Suprapubic skin (tissue), 4 donors: ENCODE results near the gene PPP2R2B. TPM values are rescaled to one million over a fixed set of nuclear protein-coding genes. Genes with fewer than 3 reads are reported as not detected.

Experiments
- DNase-seq, 2 donors: peaks; one replicate each; pipeline ENCODE4 v3.0.0-alpha.2; 2019; ENCODE audit warnings: low spot score in 2 of 2
- H3K27ac ChIP-seq: fragments of 200-600 bp; sonication (generic); one replicate; pipeline ENCODE4 v1.5.1; 2019
- H3K27me3 ChIP-seq: fragments of 200-600 bp; sonication (generic); one replicate; pipeline ENCODE4 v1.5.1; 2019
- H3K36me3 ChIP-seq: fragments of 200-600 bp; sonication (generic); one replicate; pipeline ENCODE4 v1.5.1; 2019
- H3K4me1 ChIP-seq: fragments of 200-600 bp; sonication (generic); one replicate; pipeline ENCODE4 v1.5.1; 2019
- H3K4me3 ChIP-seq: fragments of 200-600 bp; sonication (generic); one replicate; pipeline ENCODE4 v1.5.1; 2019; ENCODE audit warnings: mild to moderate bottlenecking
- H3K9me3 ChIP-seq: fragments of 200-600 bp; sonication (generic); one replicate; pipeline ENCODE4 v1.5.1; 2019
- EP300 ChIP-seq: sonication (generic); formaldehyde crosslinking; IDR thresholded peaks from one replicate; pipeline ENCODE4 v1.6.1; 2017; ENCODE audit warnings: antibody characterized with exemption
- POLR2A ChIP-seq, 2 donors: fragments of 450-650 bp; IDR thresholded peaks; one replicate each; pipeline ENCODE4 v1.6.1; 2017; ENCODE audit warnings: antibody characterized with exemption in 2 of 2, mild to moderate bottlenecking in 2 of 2, moderate library complexity in 2 of 2
- POLR2AphosphoS5 ChIP-seq, 3 donors: sonication (generic); formaldehyde crosslinking; IDR thresholded peaks; one replicate each; pipeline ENCODE4 v1.6.1; 2017; ENCODE audit warnings: antibody characterized with exemption in 3 of 3
- WGBS: methylation state at CpG from one replicate; pipeline ENCODE4 v1.1.5; 2018; 5-methylcytosine and 5-hydroxymethylcytosine counted together
- total RNA-seq, 4 donors: library from RNA; depleted of rRNA; stranded (reverse); fragments of >200 nt; gene quantifications; one replicate each; pipeline ENCODE4 v1.1.0, GENCODE V29; 2016
- TF ChIP-seq, protein P1 (sequence below), 2 donors: fragments of 200-600 bp in 1 of 2; fragments of 450-650 bp in 1 of 2; sonication (generic) in 1 of 2; IDR thresholded peaks; one replicate each; pipeline ENCODE4 v1.5.1; 2016 to 2019; ENCODE audit warnings: antibody characterized with exemption in 2 of 2, mild to moderate bottlenecking in 1 of 2, moderate library complexity in 1 of 2

The PPP2R2B gene
- total RNA-seq, 4 donors from 2014 or later: 1.2 to 6.4 (median 3.8) TPM

DNA sequence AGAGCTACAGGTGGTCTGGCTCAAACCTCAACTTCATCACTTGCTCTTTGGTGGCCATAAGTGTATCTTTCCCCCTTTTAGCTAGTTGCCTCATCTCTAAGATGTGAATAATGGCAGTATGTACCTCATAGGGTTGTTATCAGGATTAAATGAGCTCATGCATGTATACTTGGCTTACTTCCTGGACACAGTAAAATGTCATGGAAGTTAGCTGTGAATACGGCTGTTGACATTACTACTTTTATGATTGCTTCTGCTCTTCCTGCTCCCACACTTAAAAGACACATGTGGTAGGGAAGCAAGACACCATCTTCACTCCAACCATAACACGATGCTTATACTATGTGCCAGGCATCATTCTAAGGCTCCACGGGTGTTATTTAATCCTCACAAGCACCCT is 248.1 kb downstream of the PPP2R2B start:
- no peak for DNase-seq
- Histone ChIP-seq H3K27me3 (no peaks in the 10 kb centered on the region), H3K4me3 (no peak overlapping the region), H3K36me3 (no peaks in the 10 kb centered on the region), H3K9me3 (no peaks in the 10 kb centered on the region), H3K4me1 (no peaks in the 10 kb centered on the region), H3K27ac (no peak overlapping the region)
- 81% methylated on average over 3 of the region's 3 CpGs for WGBS
- TF ChIP-seq POLR2AphosphoS5 (IDR thresholded peaks at IDR 0.05) (no peak), POLR2A (IDR thresholded peaks at IDR 0.05) (no peak), EP300 (no peak)
- TF ChIP-seq, protein P1, sequence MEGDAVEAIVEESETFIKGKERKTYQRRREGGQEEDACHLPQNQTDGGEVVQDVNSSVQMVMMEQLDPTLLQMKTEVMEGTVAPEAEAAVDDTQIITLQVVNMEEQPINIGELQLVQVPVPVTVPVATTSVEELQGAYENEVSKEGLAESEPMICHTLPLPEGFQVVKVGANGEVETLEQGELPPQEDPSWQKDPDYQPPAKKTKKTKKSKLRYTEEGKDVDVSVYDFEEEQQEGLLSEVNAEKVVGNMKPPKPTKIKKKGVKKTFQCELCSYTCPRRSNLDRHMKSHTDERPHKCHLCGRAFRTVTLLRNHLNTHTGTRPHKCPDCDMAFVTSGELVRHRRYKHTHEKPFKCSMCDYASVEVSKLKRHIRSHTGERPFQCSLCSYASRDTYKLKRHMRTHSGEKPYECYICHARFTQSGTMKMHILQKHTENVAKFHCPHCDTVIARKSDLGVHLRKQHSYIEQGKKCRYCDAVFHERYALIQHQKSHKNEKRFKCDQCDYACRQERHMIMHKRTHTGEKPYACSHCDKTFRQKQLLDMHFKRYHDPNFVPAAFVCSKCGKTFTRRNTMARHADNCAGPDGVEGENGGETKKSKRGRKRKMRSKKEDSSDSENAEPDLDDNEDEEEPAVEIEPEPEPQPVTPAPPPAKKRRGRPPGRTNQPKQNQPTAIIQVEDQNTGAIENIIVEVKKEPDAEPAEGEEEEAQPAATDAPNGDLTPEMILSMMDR (IDR thresholded peaks at IDR 0.05): no peak

DNA sequence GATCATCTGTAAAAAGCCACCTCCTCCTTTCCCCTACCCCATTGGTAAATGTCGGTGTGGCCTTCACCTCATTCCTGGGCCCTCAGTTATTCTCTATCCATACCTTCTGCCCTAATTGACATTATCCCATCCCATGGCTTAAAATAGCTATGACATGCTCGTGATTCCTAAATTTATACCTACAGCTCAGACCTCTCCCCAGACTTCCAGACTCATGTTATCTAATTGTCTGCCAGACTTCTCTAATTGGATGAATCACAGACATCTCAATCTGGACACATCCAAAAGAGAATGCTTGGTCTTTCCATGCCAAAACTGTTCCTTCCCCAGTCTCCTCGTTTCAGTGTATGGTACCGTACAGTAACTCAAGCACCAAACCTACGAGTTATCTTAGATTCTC is 249.6 kb downstream of the PPP2R2B start:
- TF ChIP-seq POLR2AphosphoS5 (IDR thresholded peaks at IDR 0.05): no peak
- no peak for TF ChIP-seq POLR2A (IDR thresholded peaks at IDR 0.05)
- TF ChIP-seq, protein P1 (IDR thresholded peaks at IDR 0.05): no peak
- no peak for TF ChIP-seq EP300
- Histone ChIP-seq H3K27ac (no peak overlapping the region), H3K9me3 (no peaks in the 10 kb centered on the region), H3K36me3 (no peaks in the 10 kb centered on the region), H3K4me1 (no peaks in the 10 kb centered on the region), H3K27me3 (no peaks in the 10 kb centered on the region), H3K4me3 (no peak overlapping the region)
- 83% methylated on average over 5 of the region's 5 CpGs for WGBS
- no peak for DNase-seq

DNA sequence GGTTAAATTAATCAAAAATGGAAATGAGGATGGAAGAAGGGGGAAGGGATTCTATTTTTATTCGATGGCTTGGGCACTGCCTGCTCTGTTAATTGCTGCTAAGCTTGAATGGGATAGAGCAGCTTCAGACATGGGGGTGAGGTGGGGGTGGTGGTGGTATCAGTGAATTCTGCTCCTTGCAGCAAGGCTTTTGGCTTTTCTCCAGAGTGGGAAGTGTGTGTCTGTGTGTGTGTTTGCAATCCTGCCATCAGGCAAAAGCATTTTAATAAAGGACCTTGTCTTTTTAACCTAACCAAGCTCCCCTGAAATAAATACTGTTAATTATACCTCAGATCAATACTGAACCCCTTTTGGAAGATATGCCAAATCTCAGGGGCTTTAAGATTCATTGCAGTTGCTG is 251.6 kb downstream of the PPP2R2B start:
- 68% methylated on average over 1 of the region's 1 CpG for WGBS
- DNase-seq: no peak
- H3K4me3 ChIP-seq: no peak overlapping the region
- H3K9me3 ChIP-seq: no peaks in the 10 kb centered on the region
- H3K27me3 ChIP-seq: no peaks in the 10 kb centered on the region
- no peak overlapping the region for H3K27ac ChIP-seq
- TF ChIP-seq POLR2AphosphoS5 (IDR thresholded peaks at IDR 0.05) (no peak), POLR2A (IDR thresholded peaks at IDR 0.05) (no peak), EP300 (no peak)
- TF ChIP-seq, protein P1 (IDR thresholded peaks at IDR 0.05): no peak
- H3K36me3 ChIP-seq: no peaks in the 10 kb centered on the region
- H3K4me1 ChIP-seq: no peaks in the 10 kb centered on the region

DNA sequence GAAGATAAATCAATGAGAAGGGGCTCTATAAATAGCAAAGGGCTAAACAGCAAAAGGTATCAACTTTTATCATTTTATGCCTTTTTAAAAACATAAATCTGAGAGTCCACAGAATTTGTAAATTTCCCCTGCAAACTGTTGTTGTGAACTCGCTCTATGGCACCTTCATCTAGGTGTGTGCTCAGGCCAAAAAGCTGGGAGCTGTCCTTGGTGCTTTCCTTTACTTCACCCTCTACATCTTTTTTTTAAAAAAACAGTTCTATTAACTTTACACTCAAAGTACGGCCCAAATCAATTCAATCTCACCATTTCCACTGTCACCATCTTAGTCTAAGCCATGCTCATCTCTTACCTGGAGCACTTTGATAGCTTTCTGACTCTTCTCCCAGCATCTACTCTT is 254.4 kb downstream of the PPP2R2B start:
- DNase-seq: no peak
- H3K27ac ChIP-seq: no peak overlapping the region
- no peaks in the 10 kb centered on the region for H3K27me3 ChIP-seq
- H3K4me1 ChIP-seq: no peaks in the 10 kb centered on the region
- TF ChIP-seq POLR2A (IDR thresholded peaks at IDR 0.05): no peak
- no peak for TF ChIP-seq POLR2AphosphoS5 (IDR thresholded peaks at IDR 0.05)
- TF ChIP-seq, protein P1 (IDR thresholded peaks at IDR 0.05): no peak
- TF ChIP-seq EP300: no peak
- H3K36me3 ChIP-seq: no peaks in the 10 kb centered on the region
- H3K9me3 ChIP-seq: no peaks in the 10 kb centered on the region
- WGBS: 46% methylated on average over 2 of the region's 2 CpGs
- no peak overlapping the region for H3K4me3 ChIP-seq

DNA sequence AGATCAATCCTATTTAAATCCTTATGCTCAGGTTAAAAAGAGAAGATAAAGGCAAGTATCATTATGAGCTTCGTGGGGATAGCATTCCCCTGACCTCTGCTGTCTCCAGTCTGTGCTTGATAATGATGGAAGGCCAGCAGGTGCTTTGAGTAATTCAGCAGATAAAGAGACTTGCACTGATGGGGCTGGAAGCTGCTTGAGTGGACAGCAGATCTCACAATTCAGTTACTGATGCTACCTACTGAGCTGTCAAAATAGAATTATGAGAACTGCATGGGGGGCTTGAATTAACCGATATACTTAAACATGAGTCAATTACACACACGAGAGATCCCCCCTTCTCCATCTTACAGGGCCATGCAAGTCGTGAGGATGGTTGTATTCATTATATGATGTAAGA is 254.9 kb downstream of the PPP2R2B start:
- H3K27me3 ChIP-seq: no peaks in the 10 kb centered on the region
- 73% methylated on average over 4 of the region's 4 CpGs for WGBS
- no peak for TF ChIP-seq POLR2A (IDR thresholded peaks at IDR 0.05)
- TF ChIP-seq EP300: no peak
- TF ChIP-seq, protein P1 (IDR thresholded peaks at IDR 0.05): no peak
- TF ChIP-seq POLR2AphosphoS5 (IDR thresholded peaks at IDR 0.05): no peak
- no peak for DNase-seq
- H3K36me3 ChIP-seq: no peaks in the 10 kb centered on the region
- H3K4me1 ChIP-seq: no peaks in the 10 kb centered on the region
- H3K4me3 ChIP-seq: no peak overlapping the region
- H3K27ac ChIP-seq: no peak overlapping the region
- H3K9me3 ChIP-seq: no peaks in the 10 kb centered on the region
